ENCODE results near the gene TSKU. TPM values are rescaled to one million over a fixed set of nuclear protein-coding genes. Genes with fewer than 3 reads are reported as not detected.

Gene TSKU
- total RNA-seq, 4 donors from 2014 or later = 19.1 to 60.6 (median 47.1) TPM

- Histone ChIP-seq H3K4me1 (peaks cover 23 to 30% (median 25%) of the 10 kb centered on the region in 4 donors), H3K27me3 (peaks cover 0 to 7% (median 0%) of the 10 kb centered on the region in 4 donors), H3K27ac (replicated peaks in 1 of 4) (no peak overlapping the region), H3K36me3 (no peaks in the 10 kb centered on the region), H3K4me3 (no peak overlapping the region), H3K9me3 (no peaks in the 10 kb centered on the region)
- intact Hi-C loops (cut with DNase I) = no loop called here
- DNase-seq (ENCODE audit: extremely low spot score) = peak; percentile 79
- WGBS = 83% methylated on average over 9 of the region's 10 CpGs
- TF ChIP-seq POLR2AphosphoS5 (IDR thresholded peaks at IDR 0.05) (no peak), EP300 (IDR thresholded peaks at IDR 0.05) (no peak), CTCF (IDR thresholded peaks at IDR 0.05) (no peak), POLR2A (IDR thresholded peaks at IDR 0.05; ENCODE audit: low read depth) (no peak)
Measured at GRCh38 chr11:76803811-76804600, 20.9 kb downstream of the TSKU start.

- 67% methylated on average over 8 of the region's 8 CpGs for WGBS
- Histone ChIP-seq H3K4me3 (no peak overlapping the region), H3K36me3 (no peaks in the 10 kb centered on the region), H3K4me1 (peaks cover 14 to 22% (median 17%) of the 10 kb centered on the region in 4 donors), H3K27me3 (peaks cover 0 to 7% (median 0%) of the 10 kb centered on the region in 4 donors), H3K9me3 (no peaks in the 10 kb centered on the region), H3K27ac (replicated peaks in 1 of 4) (no peak overlapping the region)
- TF ChIP-seq POLR2AphosphoS5 (IDR thresholded peaks at IDR 0.05) (no peak), EP300 (IDR thresholded peaks at IDR 0.05) (no peak), CTCF (IDR thresholded peaks at IDR 0.05) (no peak), POLR2A (IDR thresholded peaks at IDR 0.05; ENCODE audit: low read depth) (no peak)
- intact Hi-C loops (cut with DNase I) = no loop called here
- peak; percentile 74 for DNase-seq (ENCODE audit: extremely low spot score)
Measured at GRCh38 chr11:76805206-76805913, 22.2 kb downstream of the TSKU start.

- 93% methylated on average over 6 of the region's 7 CpGs for WGBS
- Histone ChIP-seq H3K36me3 (no peaks in the 10 kb centered on the region), H3K4me3 (no peak overlapping the region), H3K4me1 (peaks cover 14 to 22% (median 17%) of the 10 kb centered on the region in 4 donors), H3K9me3 (no peaks in the 10 kb centered on the region), H3K27ac (replicated peaks in 1 of 4) (no peak overlapping the region), H3K27me3 (peaks cover 0 to 7% (median 0%) of the 10 kb centered on the region in 4 donors)
- TF ChIP-seq CTCF (IDR thresholded peaks at IDR 0.05) (no peak), POLR2AphosphoS5 (IDR thresholded peaks at IDR 0.05) (no peak), POLR2A (IDR thresholded peaks at IDR 0.05; ENCODE audit: low read depth) (no peak), EP300 (IDR thresholded peaks at IDR 0.05) (no peak)
- peak; percentile 75 for DNase-seq (ENCODE audit: extremely low spot score)
- intact Hi-C loops (cut with DNase I) = loop anchor here (2.0 kb wide), 2 partner anchors 53 to 113 kb away; no protein-coding TSS in a partner anchor
Measured at GRCh38 chr11:76806131-76806530, 23.0 kb downstream of the TSKU start.

GRCh38 chr11:76806608-76807205, 23.6 kb downstream of the TSKU start:
- Histone ChIP-seq H3K36me3 (no peaks in the 10 kb centered on the region), H3K9me3 (no peaks in the 10 kb centered on the region), H3K4me3 (no peak overlapping the region), H3K27ac (replicated peaks in 1 of 4) (no peak overlapping the region), H3K4me1 (peaks cover 14 to 22% (median 17%) of the 10 kb centered on the region in 4 donors), H3K27me3 (peaks cover 0 to 7% (median 0%) of the 10 kb centered on the region in 4 donors)
- TF ChIP-seq CTCF (IDR thresholded peaks at IDR 0.05) = no peak
- TF ChIP-seq EP300 (IDR thresholded peaks at IDR 0.05) = no peak
- no peak for TF ChIP-seq POLR2AphosphoS5 (IDR thresholded peaks at IDR 0.05)
- TF ChIP-seq POLR2A (IDR thresholded peaks at IDR 0.05; ENCODE audit: low read depth) = no peak
- intact Hi-C loops (cut with DNase I) = loop anchor here (2.0 kb wide), 2 partner anchors 52 to 112 kb away; no protein-coding TSS in a partner anchor
- DNase-seq (ENCODE audit: extremely low spot score) = peak; percentile 45
- WGBS = 85% methylated on average over 3 of the region's 3 CpGs
